HG03095 (cell line): Measurements from ENCODE around the gene PRPSAP1.

Source experiments
- ATAC-seq: cut with Tn5 transposase; IDR thresholded peaks from one replicate; pipeline ENCODE4 v1.9.1; 2021; ENCODE audit warnings: moderate library complexity; ENCODE audit not compliant: unreplicated experiment

PRPSAP1 gene

GRCh38 chr17:76383546-76384221 lies 30.0 kb upstream of the PRPSAP1 start:
- ATAC-seq: no peak

- no peak for ATAC-seq
Observed at GRCh38 chr17:76382803-76383545, 29.3 kb upstream of the PRPSAP1 start.

- no peak for ATAC-seq
Observed at GRCh38 chr17:76382351-76382802, 28.7 kb upstream of the PRPSAP1 start.

GRCh38 chr17:76381633-76382350 lies 28.1 kb upstream of the PRPSAP1 start:
- ATAC-seq: no peak

- no peak for ATAC-seq
Observed at GRCh38 chr17:76379646-76380376, 26.1 kb upstream of the PRPSAP1 start.

GRCh38 chr17:76379275-76379641 lies 25.5 kb upstream of the PRPSAP1 start:
- ATAC-seq: no peak

GRCh38 chr17:76378548-76379274 lies 25.0 kb upstream of the PRPSAP1 start:
- ATAC-seq: no peak

- ATAC-seq: no peak
Observed at GRCh38 chr17:76376318-76377133, 22.8 kb upstream of the PRPSAP1 start.

- no peak for ATAC-seq
Observed at GRCh38 chr17:76371656-76372628, 18.2 kb upstream of the PRPSAP1 start.

- no peak for ATAC-seq
Observed at GRCh38 chr17:76370261-76370993, 16.7 kb upstream of the PRPSAP1 start.

- no peak for ATAC-seq
Observed at GRCh38 chr17:76369804-76370203, 16.1 kb upstream of the PRPSAP1 start.

- ATAC-seq: no peak
Observed at GRCh38 chr17:76369379-76369778, 15.7 kb upstream of the PRPSAP1 start.

GRCh38 chr17:76368545-76368944 lies 14.8 kb upstream of the PRPSAP1 start:
- no peak for ATAC-seq

GRCh38 chr17:76367642-76368041 lies 13.9 kb upstream of the PRPSAP1 start:
- ATAC-seq: no peak

- no peak for ATAC-seq
Observed at GRCh38 chr17:76366247-76366646, 12.5 kb upstream of the PRPSAP1 start.

- ATAC-seq: no peak
Observed at GRCh38 chr17:76365256-76365903, 11.7 kb upstream of the PRPSAP1 start.

- no peak for ATAC-seq
Observed at GRCh38 chr17:76363107-76363842, 9.6 kb upstream of the PRPSAP1 start.
